ENCODE data around the gene BMPR1A.

Gene BMPR1A

GRCh38 chr10:86815640-86816039 lies 59.2 kb downstream of the BMPR1A start:
- no peak overlapping the region for H3K27ac ChIP-seq
- no peak for TF ChIP-seq ZFX (IDR thresholded peaks at IDR 0.05; ENCODE audit: borderline replicate concordance)
- TF ChIP-seq, protein P1, sequence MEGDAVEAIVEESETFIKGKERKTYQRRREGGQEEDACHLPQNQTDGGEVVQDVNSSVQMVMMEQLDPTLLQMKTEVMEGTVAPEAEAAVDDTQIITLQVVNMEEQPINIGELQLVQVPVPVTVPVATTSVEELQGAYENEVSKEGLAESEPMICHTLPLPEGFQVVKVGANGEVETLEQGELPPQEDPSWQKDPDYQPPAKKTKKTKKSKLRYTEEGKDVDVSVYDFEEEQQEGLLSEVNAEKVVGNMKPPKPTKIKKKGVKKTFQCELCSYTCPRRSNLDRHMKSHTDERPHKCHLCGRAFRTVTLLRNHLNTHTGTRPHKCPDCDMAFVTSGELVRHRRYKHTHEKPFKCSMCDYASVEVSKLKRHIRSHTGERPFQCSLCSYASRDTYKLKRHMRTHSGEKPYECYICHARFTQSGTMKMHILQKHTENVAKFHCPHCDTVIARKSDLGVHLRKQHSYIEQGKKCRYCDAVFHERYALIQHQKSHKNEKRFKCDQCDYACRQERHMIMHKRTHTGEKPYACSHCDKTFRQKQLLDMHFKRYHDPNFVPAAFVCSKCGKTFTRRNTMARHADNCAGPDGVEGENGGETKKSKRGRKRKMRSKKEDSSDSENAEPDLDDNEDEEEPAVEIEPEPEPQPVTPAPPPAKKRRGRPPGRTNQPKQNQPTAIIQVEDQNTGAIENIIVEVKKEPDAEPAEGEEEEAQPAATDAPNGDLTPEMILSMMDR (IDR thresholded peaks at IDR 0.05) = no peak

- no peak overlapping the region for H3K27ac ChIP-seq
- TF ChIP-seq ZFX (IDR thresholded peaks at IDR 0.05; ENCODE audit: borderline replicate concordance) = no peak
- TF ChIP-seq, protein P1 (IDR thresholded peaks at IDR 0.05) = no peak
These were observed 60.8 kb downstream of the BMPR1A start for GRCh38 chr10:86817246-86817645.

DNA sequence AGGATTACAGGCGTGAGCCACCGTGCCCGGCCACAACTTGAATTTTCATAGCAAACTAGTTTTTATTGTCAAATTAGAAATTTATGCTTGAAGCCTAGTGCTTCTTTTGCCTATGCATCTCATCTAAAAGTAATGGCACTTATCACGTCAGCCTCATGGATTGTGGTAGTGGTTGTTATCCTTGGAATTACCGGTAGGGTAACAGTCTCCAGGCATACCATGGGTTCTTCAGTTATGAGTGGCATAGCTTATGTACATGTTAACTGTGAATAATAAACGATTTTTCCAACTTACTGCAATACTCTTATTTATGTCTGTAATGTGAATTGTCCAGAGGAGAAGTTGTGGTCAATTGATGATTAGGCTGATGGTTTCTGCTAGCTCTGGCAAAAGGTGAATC lies 63.1 kb downstream of the BMPR1A start:
- no peak overlapping the region for H3K27ac ChIP-seq
- TF ChIP-seq, protein P1 (IDR thresholded peaks at IDR 0.05) = no peak
- TF ChIP-seq ZFX (IDR thresholded peaks at IDR 0.05; ENCODE audit: borderline replicate concordance) = no peak

- no peak overlapping the region for H3K27ac ChIP-seq
- TF ChIP-seq ZFX (IDR thresholded peaks at IDR 0.05; ENCODE audit: borderline replicate concordance) = no peak
- TF ChIP-seq, protein P1 (IDR thresholded peaks at IDR 0.05) = no peak
These were observed 64.1 kb downstream of the BMPR1A start for GRCh38 chr10:86820509-86820908.

- H3K27ac ChIP-seq = no peak overlapping the region
- TF ChIP-seq ZFX (IDR thresholded peaks at IDR 0.05; ENCODE audit: borderline replicate concordance) = no peak
- TF ChIP-seq, protein P1 (IDR thresholded peaks at IDR 0.05) = no peak
These were observed 65.1 kb downstream of the BMPR1A start for GRCh38 chr10:86821388-86821999.

- TF ChIP-seq, protein P1 (IDR thresholded peaks at IDR 0.05) = no peak
- TF ChIP-seq ZFX (IDR thresholded peaks at IDR 0.05; ENCODE audit: borderline replicate concordance) = no peak
- H3K27ac ChIP-seq = no peak overlapping the region
These were observed 67.1 kb downstream of the BMPR1A start for GRCh38 chr10:86823565-86823964.

DNA sequence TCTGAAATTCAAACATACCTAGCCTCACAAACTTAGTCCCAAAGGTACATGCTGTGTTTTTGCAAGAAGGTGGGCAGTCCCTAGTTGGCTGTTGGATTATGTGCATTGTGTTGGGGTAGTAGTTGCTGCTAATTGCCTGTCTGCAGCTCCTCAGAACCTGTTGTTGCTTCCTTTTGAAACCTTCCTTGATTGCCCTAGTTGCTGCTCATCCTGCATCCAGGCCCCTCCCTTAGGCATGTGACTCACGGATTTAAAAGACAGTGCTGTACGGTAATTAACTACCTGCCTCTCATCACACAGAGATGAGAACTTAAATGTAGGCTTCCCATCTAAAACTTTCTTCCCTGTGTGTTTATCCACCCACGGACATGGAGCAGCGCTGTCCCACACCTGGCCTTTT lies 67.7 kb downstream of the BMPR1A start:
- TF ChIP-seq ZFX (IDR thresholded peaks at IDR 0.05; ENCODE audit: borderline replicate concordance) = no peak
- TF ChIP-seq, protein P1 (IDR thresholded peaks at IDR 0.05) = no peak
- H3K27ac ChIP-seq = no peak overlapping the region
